ENCODE data around the gene TRIP12. TPM values are rescaled to one million over a fixed set of nuclear protein-coding genes. Genes with fewer than 3 reads are reported as not detected.
"Not testable (repeated sequence)": the region's sequence is repeated elsewhere in the genome, so short reads cannot be mapped to it uniquely, and the experiment has no call there.

The TRIP12 gene
- total and polyA plus RNA-seq, 2 experiments from 2014 or later, result 21.5 to 133 TPM

DNA sequence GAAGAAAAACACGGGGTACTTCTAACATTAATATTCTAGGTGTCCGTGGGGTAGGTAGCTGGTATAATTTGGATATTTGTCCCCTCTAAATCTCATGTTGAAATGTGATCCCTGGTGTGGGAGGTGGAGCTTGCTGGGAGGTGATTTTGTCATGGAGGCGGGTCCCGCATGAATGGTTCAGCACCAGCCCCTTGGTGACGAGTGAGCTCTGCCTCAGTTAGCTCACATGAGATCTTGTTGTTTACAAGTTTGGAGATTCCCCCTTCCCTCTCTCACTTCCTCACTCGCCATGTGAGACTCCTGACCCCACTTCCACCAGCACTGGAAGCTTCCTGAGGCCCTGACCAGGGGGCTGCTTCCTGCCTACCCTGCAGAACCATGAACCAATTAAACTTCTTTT, 172.0 kb downstream of the TRIP12 start (continued):
- TF ChIP-seq CREB1 (CRISPR knock-in tag; IDR thresholded peaks at IDR 0.05; ENCODE audit: low read depth) (no peak), ZNF331 (CRISPR knock-in tag; IDR thresholded peaks at IDR 0.05; ENCODE audit: low read depth) (no peak), NANOG (IDR thresholded peaks at IDR 0.05; ENCODE audit: borderline replicate concordance) (no peak)
- TF ChIP-seq, protein P1, sequence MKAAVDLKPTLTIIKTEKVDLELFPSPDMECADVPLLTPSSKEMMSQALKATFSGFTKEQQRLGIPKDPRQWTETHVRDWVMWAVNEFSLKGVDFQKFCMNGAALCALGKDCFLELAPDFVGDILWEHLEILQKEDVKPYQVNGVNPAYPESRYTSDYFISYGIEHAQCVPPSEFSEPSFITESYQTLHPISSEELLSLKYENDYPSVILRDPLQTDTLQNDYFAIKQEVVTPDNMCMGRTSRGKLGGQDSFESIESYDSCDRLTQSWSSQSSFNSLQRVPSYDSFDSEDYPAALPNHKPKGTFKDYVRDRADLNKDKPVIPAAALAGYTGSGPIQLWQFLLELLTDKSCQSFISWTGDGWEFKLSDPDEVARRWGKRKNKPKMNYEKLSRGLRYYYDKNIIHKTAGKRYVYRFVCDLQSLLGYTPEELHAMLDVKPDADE (IDR thresholded peaks at IDR 0.05), result no peak

- peak; percentile 41 for DNase-seq (ENCODE audit: low spot score)
These were observed 172.9 kb downstream of the TRIP12 start for GRCh38 chr2:229748950-229749349.

GRCh38 chr2:229742691-229743090, 179.1 kb downstream of the TRIP12 start:
- Mint-ChIP-seq H3K9me3 (peaks cover 63% of the 10 kb centered on the region), H3K36me3 (ENCODE audit: low read depth) (peaks cover 42% of the 10 kb centered on the region)
- H3F3A ChIP-seq (replicated peaks; ENCODE audit: low read depth); H3K27ac ChIP-seq (ENCODE audit: low read depth); H3K79me2 ChIP-seq (replicated peaks; ENCODE audit: insufficient read depth); H3K4me3 ChIP-seq; H3K27me3 ChIP-seq (ENCODE audit: insufficient read depth); H4K20me1 ChIP-seq (replicated peaks; ENCODE audit: insufficient read depth); H2AFZ ChIP-seq; H3K27me3 Mint-ChIP-seq (ENCODE audit: insufficient read depth, low read depth, poor library complexity); H3K27ac Mint-ChIP-seq; H3K4me3 Mint-ChIP-seq; H3K4me1 Mint-ChIP-seq; H3K36me3 ChIP-seq (ENCODE audit: insufficient read depth); H3K9me2 ChIP-seq (ENCODE audit: insufficient read depth); ATAC-seq; H3K4me1 ChIP-seq (ENCODE audit: insufficient read depth); H3K4me2 ChIP-seq; DNase-seq (ENCODE audit: low spot score): not testable (repeated sequence)

More at GRCh38 chr2:229748950-229749349, 172.9 kb downstream of the TRIP12 start:
- no peaks in the 10 kb centered on the region for H4K20me1 ChIP-seq (replicated peaks; ENCODE audit: insufficient read depth)
- TF ChIP-seq EZH2phosphoT487 (IDR thresholded peaks at IDR 0.05; ENCODE audit: unreplicated experiment), result no peak
- peak; percentile 40 to 61 for TF ChIP-seq CTCF (conservative IDR thresholded peaks at IDR 0.05; ENCODE audit: low read depth in 2 of 2)
- no peaks in the 10 kb centered on the region for H3K27me3 ChIP-seq (ENCODE audit: insufficient read depth)
- no peaks in the 10 kb centered on the region for H3F3A ChIP-seq (replicated peaks; ENCODE audit: low read depth)
- no peaks in the 10 kb centered on the region for H3K9me2 ChIP-seq (ENCODE audit: insufficient read depth)
- H2AFZ ChIP-seq, result no peak overlapping the region
- ATAC-seq, result peak; percentile 57; the same call in 2 of the 3 replicates
- peaks cover 12% of the 10 kb centered on the region; the same call in 2 of the 3 replicates for H3K36me3 Mint-ChIP-seq (ENCODE audit: low read depth)
- no peak overlapping the region for H3K4me3 ChIP-seq
- H3K4me1 Mint-ChIP-seq, result peaks cover 14% of the 10 kb centered on the region; the same call in 2 of the 3 replicates
- H3K27ac ChIP-seq (ENCODE audit: low read depth), result no peak overlapping the region
- no peak overlapping the region for H3K27ac Mint-ChIP-seq
- H3K4me2 ChIP-seq, result no peak overlapping the region
- H3K4me1 ChIP-seq (ENCODE audit: insufficient read depth), result no peaks in the 10 kb centered on the region; the same call in 1 of the 2 replicates
- no peaks in the 10 kb centered on the region for H3K27me3 Mint-ChIP-seq (ENCODE audit: insufficient read depth, low read depth, poor library complexity)
- H3K9me3 Mint-ChIP-seq, result peaks cover 15% of the 10 kb centered on the region; the same call in 2 of the 3 replicates
- no peaks in the 10 kb centered on the region for H3K36me3 ChIP-seq (ENCODE audit: insufficient read depth)
- H3K4me3 Mint-ChIP-seq, result no peak overlapping the region
- no peaks in the 10 kb centered on the region for H3K79me2 ChIP-seq (replicated peaks; ENCODE audit: insufficient read depth)

Measured in GM23338 (cell line).